ENCODE data around the gene FBXO24. TPM values are rescaled to one million over a fixed set of nuclear protein-coding genes. Genes with fewer than 3 reads are reported as not detected.

FBXO24 gene
- total and polyA plus RNA-seq, 2 of the 4 experiments (the other 2 are of a cell fraction), result 0.43 to 0.54 TPM

GRCh38 chr7:100563809-100564400 is 22.2 kb upstream of the FBXO24 start:
- no peak overlapping the region for H3K56ac ChIP-seq (ENCODE audit: extremely low read depth, insufficient read depth, low read length)
- H3K18ac ChIP-seq (ENCODE audit: low read depth, low read length), result no peak overlapping the region
- no peak overlapping the region for H4K91ac ChIP-seq (ENCODE audit: insufficient read depth, low read depth, low read length)
- peak overlapping the region; percentile 81 for H2AFZ ChIP-seq (replicated peaks; ENCODE audit: low read length, poor library complexity)
- H2AK5ac ChIP-seq (ENCODE audit: low read depth, low read length), result peak overlapping the region; percentile 61; the same call in 1 of the 2 replicates
- no peak overlapping the region for H3K4me3 ChIP-seq (ENCODE audit: insufficient read depth, low read depth, low read length)
- no peaks in the 10 kb centered on the region for H3K36me3 ChIP-seq (ENCODE audit: control insufficient read depth, insufficient read depth, low read length)
- POLR2A ChIA-PET (ENCODE audit: unreplicated experiment), result interaction anchor here (0.6 kb wide), 1 partner anchor 20 kb away, joined by 5 read pairs; no protein-coding TSS in a partner anchor
- no peak overlapping the region for H2BK120ac ChIP-seq (ENCODE audit: low read depth, low read length)
- no peaks in the 10 kb centered on the region for H3K9me3 ChIP-seq (ENCODE audit: control insufficient read depth, insufficient read depth, low read length)
- no peak overlapping the region for H3K9ac ChIP-seq (ENCODE audit: low read depth, low read length)
- no peaks in the 10 kb centered on the region for H3K27me3 ChIP-seq (ENCODE audit: control insufficient read depth, insufficient read depth, low read length)
- H3K27ac ChIP-seq (ENCODE audit: insufficient read depth, low read length), result no peak overlapping the region
- no peak overlapping the region for H3K14ac ChIP-seq (replicated peaks; ENCODE audit: low read depth, low read length)
- no TSS peak for BruUV-seq (replicated peaks)
- peak overlapping the region; percentile 93 for H2AK9ac ChIP-seq (replicated peaks; ENCODE audit: low read depth, low read length, poor library complexity)
- H4K20me1 ChIP-seq (ENCODE audit: insufficient read depth, low read length), result no peaks in the 10 kb centered on the region
- peaks cover 2% of the 10 kb centered on the region; the same call in 1 of the 2 replicates for H3K4me1 ChIP-seq (ENCODE audit: control insufficient read depth, insufficient read depth, low read length)
- WGBS, 2 experiments (ENCODE audit: extremely low coverage in 2 of 2, insufficient read length in 1 of 2), result no CpG with 5 or more reads among the region's 12 CpGs
- peak; percentile 94 for ATAC-seq (ENCODE audit: low read depth)
- dilution Hi-C loops (cut with HindIII; ENCODE audit: low sequenced_read_pairs, unreplicated experiment) (no loop called here), intact Hi-C loops (cut with micrococcal nuclease) (loop anchor here (1.0 kb wide), 1 partner anchor 127 kb away; no protein-coding TSS in a partner anchor), in situ Hi-C loops (cut with MboI; ENCODE audit: low sequenced_read_pairs) (loop anchor here (5.0 kb wide), 1 partner anchor 92 kb away; no protein-coding TSS in a partner anchor)
- no peak overlapping the region for H2BK15ac ChIP-seq (ENCODE audit: low read depth, low read length)
- no peak overlapping the region for H3K23ac ChIP-seq (ENCODE audit: low read depth, low read length)
- no peaks in the 10 kb centered on the region for H3K79me1 ChIP-seq (ENCODE audit: low read depth in 1 of 2, low read length in 2 of 2)
- H3K9me1 ChIP-seq (ENCODE audit: insufficient read depth, low read length), result no peaks in the 10 kb centered on the region; the same call in 1 of the 2 replicates
- no peak for TF ChIP-seq USF2 (IDR thresholded peaks at IDR 0.05; ENCODE audit: low read depth, low read length)
- TF ChIP-seq MXI1 (IDR thresholded peaks at IDR 0.05; ENCODE audit: borderline replicate concordance, low read depth, low read length), result no peak
- no peak for TF ChIP-seq ELK1 (IDR thresholded peaks at IDR 0.05; ENCODE audit: borderline replicate concordance, low read depth, low read length)
- peak; percentile 84 for TF ChIP-seq SMC3 (IDR thresholded peaks at IDR 0.05; ENCODE audit: low read depth, low read length)
- no peak for TF ChIP-seq POLR2A (IDR thresholded peaks at IDR 0.05; ENCODE audit: low read depth, low read length)
- no peak for TF ChIP-seq FOS (IDR thresholded peaks at IDR 0.05; ENCODE audit: low read depth, low read length)
- no peak for TF ChIP-seq NFE2L2 (IDR thresholded peaks at IDR 0.05; ENCODE audit: low read depth, low read length)
- TF ChIP-seq RCOR1 (IDR thresholded peaks at IDR 0.05; ENCODE audit: insufficient replicate concordance, low read length), result no peak
- no peak for TF ChIP-seq BHLHE40 (IDR thresholded peaks at IDR 0.05; ENCODE audit: low read depth, low read length)
- no peak for TF ChIP-seq CHD1 (IDR thresholded peaks at IDR 0.05; ENCODE audit: low read depth, low read length)
- TF ChIP-seq MAFK (IDR thresholded peaks at IDR 0.05; ENCODE audit: low read depth, low read length), result no peak
- no peak for TF ChIP-seq CEBPB (IDR thresholded peaks at IDR 0.05; ENCODE audit: low read depth, low read length)
- peak; percentile 89 for TF ChIP-seq CTCF (conservative IDR thresholded peaks at IDR 0.05; ENCODE audit: low read depth, low read length)
- TF ChIP-seq RAD21 (IDR thresholded peaks at IDR 0.05; ENCODE audit: low read length), result peak; percentile 84
- no peak overlapping the region for H3K4ac ChIP-seq (ENCODE audit: low read depth, low read length)
- CTCF ChIA-PET, result interaction anchor here (0.5 to 1.5 kb wide), 7 partner anchors 24 to 128 kb away, joined by 3 to 9 read pairs (median 4); no protein-coding TSS in a partner anchor
- no peak overlapping the region; the same call in 1 of the 2 replicates for H2BK20ac ChIP-seq (ENCODE audit: low read depth, low read length)
- no peak overlapping the region for H4K5ac ChIP-seq (ENCODE audit: low read depth, low read length)
- no peak overlapping the region for H4K8ac ChIP-seq (ENCODE audit: low read depth in 2 of 2, low read length in 2 of 2)
- H2BK5ac ChIP-seq (ENCODE audit: low read depth, low read length, poor library complexity, severe bottlenecking), result no peak overlapping the region
- H3K4me2 ChIP-seq (ENCODE audit: low read depth, low read length), result no peak overlapping the region
- peak; percentile 63 for DNase-seq

Data from IMR-90 (cell line).